Superior temporal gyrus (tissue), 1 donor: ENCODE measurements around the gene KLHL22.
"Not testable (repeated sequence)": the region's sequence is repeated elsewhere in the genome, so short reads cannot be mapped to it uniquely, and the experiment has no call there.

Experiments
- DNase-seq: peaks from one replicate; pipeline ENCODE4 v3.0.0-alpha.2; 2016; ENCODE audit errors: extremely low spot score

The KLHL22 gene

GRCh38 chr22:20422271-20423007 is 73.2 kb downstream of the KLHL22 start:
- no peak for DNase-seq

- no peak for DNase-seq
Observed at GRCh38 chr22:20421507-20421874, 74.1 kb downstream of the KLHL22 start.

- no peak for DNase-seq
Observed at GRCh38 chr22:20420157-20420842, 75.3 kb downstream of the KLHL22 start.

GRCh38 chr22:20419664-20419951 is 76.0 kb downstream of the KLHL22 start:
- DNase-seq, result no peak

- DNase-seq, result peak; percentile 92
Observed at GRCh38 chr22:20418211-20418788, 77.3 kb downstream of the KLHL22 start.

GRCh38 chr22:20415699-20416098 is 79.9 kb downstream of the KLHL22 start:
- DNase-seq, result not testable (repeated sequence)

GRCh38 chr22:20415241-20415640 is 80.4 kb downstream of the KLHL22 start:
- DNase-seq, result not testable (repeated sequence)

GRCh38 chr22:20414450-20414849 is 81.1 kb downstream of the KLHL22 start:
- DNase-seq, result no peak

GRCh38 chr22:20414059-20414440 is 81.5 kb downstream of the KLHL22 start:
- DNase-seq, result no peak

- no peak for DNase-seq
Observed at GRCh38 chr22:20413217-20414058, 82.2 kb downstream of the KLHL22 start.

GRCh38 chr22:20412474-20413216 is 83.0 kb downstream of the KLHL22 start:
- no peak for DNase-seq

GRCh38 chr22:20409385-20409784 is 86.2 kb downstream of the KLHL22 start:
- not testable (repeated sequence) for DNase-seq

GRCh38 chr22:20408891-20409290 is 86.7 kb downstream of the KLHL22 start:
- DNase-seq, result no peak

- DNase-seq, result no peak
Observed at GRCh38 chr22:20407829-20408228, 87.8 kb downstream of the KLHL22 start.

- no peak for DNase-seq
Observed at GRCh38 chr22:20406686-20407408, 88.7 kb downstream of the KLHL22 start.

- DNase-seq, result no peak
Observed at GRCh38 chr22:20405931-20406685, 89.5 kb downstream of the KLHL22 start.

GRCh38 chr22:20405291-20405930 is 90.2 kb downstream of the KLHL22 start:
- no peak for DNase-seq

- DNase-seq, result no peak
Observed at GRCh38 chr22:20404881-20405280, 90.7 kb downstream of the KLHL22 start.

GRCh38 chr22:20403779-20404140 is 91.8 kb downstream of the KLHL22 start:
- DNase-seq, result no peak
